Neural progenitor cell (in vitro differentiated cells): ENCODE results near the gene NEMP1.

ENCODE experiments used
- EZH2 ChIP-seq: fragments of 200-600 bp; sonication (generic); IDR thresholded peaks from 2 replicates; pipeline ENCODE4 v1.6.1; 2017; ENCODE audit warnings: antibody characterized with exemption, mild to moderate bottlenecking, moderate library complexity
- EZH2phosphoT487 ChIP-seq: fragments of 200-600 bp; sonication (generic); IDR thresholded peaks from 2 replicates; pipeline ENCODE4 v1.6.1; 2017; ENCODE audit warnings: antibody characterized with exemption
- TF ChIP-seq, protein P1 (sequence below): fragments of 200-600 bp; sonication (generic); IDR thresholded peaks from 2 replicates; pipeline ENCODE4 v1.5.1; 2017; ENCODE audit warnings: antibody characterized with exemption, mild to moderate bottlenecking

DNA sequence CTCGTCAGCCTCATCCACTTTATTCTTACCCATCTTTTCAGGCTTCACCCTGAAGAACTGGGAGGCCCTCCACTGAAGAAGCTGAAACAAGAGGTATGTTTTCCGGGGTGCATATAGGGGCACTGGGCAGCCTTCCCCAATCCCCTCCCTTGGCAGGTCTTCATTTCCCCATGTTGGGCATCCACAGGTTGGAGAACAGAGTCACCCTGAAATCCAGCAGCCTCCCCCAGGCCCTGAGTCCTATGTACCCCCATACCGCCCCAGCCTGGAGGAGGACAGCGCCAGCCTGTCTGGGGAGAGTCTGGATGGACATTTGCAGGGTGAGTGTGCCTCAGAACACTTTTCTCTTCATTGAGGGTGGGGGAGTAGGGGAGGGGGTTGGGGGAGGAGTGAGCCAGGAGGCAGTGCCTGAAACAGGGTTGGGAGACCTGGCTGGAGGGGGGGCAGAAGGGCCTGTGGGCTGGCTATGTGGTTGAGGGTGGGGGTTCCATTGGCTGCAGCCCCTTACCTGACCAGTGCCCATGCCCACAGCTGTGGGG, 14.4 kb upstream of the NEMP1 start:
- TF ChIP-seq, protein P1, sequence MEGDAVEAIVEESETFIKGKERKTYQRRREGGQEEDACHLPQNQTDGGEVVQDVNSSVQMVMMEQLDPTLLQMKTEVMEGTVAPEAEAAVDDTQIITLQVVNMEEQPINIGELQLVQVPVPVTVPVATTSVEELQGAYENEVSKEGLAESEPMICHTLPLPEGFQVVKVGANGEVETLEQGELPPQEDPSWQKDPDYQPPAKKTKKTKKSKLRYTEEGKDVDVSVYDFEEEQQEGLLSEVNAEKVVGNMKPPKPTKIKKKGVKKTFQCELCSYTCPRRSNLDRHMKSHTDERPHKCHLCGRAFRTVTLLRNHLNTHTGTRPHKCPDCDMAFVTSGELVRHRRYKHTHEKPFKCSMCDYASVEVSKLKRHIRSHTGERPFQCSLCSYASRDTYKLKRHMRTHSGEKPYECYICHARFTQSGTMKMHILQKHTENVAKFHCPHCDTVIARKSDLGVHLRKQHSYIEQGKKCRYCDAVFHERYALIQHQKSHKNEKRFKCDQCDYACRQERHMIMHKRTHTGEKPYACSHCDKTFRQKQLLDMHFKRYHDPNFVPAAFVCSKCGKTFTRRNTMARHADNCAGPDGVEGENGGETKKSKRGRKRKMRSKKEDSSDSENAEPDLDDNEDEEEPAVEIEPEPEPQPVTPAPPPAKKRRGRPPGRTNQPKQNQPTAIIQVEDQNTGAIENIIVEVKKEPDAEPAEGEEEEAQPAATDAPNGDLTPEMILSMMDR, result no peak
- TF ChIP-seq EZH2, result no peak
- TF ChIP-seq EZH2phosphoT487, result no peak
